GM19467 (cell line): ENCODE measurements around the gene BEND6.
A peak's percentile ranks its signal among the peaks of the same experiment; 100 is the strongest.
"Not testable (repeated sequence)": the region's sequence is repeated elsewhere in the genome, so short reads cannot be mapped to it uniquely, and the experiment has no call there.

Source experiments
- ATAC-seq: cut with Tn5 transposase; IDR thresholded peaks from one replicate; pipeline ENCODE4 v1.9.1; 2021; ENCODE audit warnings: mild to moderate bottlenecking, moderate library complexity; ENCODE audit not compliant: unreplicated experiment

Gene BEND6

DNA sequence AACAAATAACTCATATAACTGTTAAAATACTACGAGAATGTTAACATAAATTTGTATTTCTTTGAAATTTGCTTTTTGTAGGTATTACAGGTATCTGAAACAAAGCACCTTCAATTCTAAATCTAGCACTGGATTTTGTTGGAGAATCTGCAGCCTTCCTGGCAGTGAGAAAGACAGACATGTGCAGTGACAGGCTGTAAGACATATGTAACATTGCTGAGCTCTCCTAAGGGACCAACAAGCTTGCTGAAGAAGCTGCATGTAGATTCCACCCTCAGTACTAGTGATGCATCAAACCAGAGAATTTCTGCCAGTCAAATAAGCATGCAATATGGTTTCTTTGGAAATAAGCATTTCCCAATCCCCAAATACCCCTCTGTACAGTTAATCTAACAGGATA is 71.1 kb downstream of the BEND6 start:
- ATAC-seq: no peak

DNA sequence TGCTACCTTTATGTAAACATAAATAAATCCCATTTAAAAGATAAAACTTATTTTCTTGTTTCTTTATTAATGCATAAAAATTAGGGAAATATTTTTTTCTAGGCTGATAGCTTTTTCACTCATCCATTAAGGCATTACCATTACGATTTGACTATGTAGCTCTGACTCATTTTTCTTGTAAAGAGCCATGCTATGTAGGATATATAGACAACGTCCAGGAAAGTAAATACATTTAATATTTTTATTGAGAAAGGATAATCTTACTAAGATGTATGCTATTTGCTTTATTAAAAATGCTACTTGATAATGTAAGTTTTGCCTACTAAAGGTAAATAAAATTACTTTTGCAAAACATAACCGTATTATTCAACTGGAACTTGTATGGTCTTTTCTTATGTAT is 72.4 kb downstream of the BEND6 start:
- no peak for ATAC-seq

DNA sequence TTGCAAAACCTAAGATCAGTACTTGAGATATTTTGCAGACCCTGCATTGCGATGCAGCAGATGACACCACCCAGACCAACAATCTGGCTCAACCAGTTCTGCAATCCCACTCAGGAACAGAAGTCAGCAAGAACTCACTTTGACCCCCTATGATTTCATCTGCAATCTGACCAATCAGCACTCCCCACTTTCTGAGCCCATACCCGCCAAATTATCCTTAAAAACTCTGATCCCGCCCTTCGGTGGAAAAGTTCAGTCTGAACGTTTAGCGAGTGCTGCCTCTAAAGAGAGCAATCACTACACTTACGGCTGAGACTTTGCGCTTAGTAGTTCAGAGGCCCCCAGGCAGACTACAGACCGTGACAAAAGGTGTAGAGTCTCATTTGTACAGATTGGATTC is 74.3 kb downstream of the BEND6 start:
- ATAC-seq: no peak

DNA sequence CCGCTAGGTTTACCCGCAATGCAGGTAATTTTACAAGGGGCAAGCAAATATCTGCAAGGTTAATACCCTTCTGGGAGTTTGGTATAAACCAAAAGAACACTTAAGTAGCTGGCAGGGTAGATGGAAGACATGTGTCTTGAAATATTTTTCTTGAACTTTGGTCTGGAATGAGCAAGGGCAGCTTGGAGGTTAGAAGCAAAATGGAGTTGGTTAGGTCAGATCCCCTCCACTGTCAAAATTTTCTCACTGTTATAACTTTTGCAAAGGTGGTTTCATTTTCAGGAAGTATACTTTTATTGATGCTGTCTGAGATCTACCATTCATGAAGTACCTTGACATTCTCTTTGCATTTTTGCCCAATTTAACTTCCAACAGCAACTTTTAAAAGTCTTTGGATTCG is 78.3 kb downstream of the BEND6 start:
- no peak for ATAC-seq

DNA sequence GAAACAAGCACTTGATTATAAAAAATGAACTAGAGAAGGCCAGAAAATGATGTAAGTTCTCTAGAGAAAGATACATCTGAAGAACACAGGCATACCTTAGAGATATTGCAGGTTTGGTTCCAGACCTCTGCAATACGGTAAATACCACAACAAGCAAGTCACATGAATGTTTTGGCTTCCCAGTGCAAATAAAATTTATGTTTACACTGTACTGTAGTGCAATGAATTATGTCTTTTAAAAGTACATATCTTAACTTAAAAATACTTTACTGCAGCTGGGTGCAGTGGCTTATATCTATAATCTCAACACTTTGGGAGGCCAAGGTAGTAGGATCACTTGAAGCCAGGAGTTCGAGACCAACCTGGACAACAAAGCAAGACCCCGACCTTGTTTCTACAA is 80.6 kb downstream of the BEND6 start:
- ATAC-seq: no peak

DNA sequence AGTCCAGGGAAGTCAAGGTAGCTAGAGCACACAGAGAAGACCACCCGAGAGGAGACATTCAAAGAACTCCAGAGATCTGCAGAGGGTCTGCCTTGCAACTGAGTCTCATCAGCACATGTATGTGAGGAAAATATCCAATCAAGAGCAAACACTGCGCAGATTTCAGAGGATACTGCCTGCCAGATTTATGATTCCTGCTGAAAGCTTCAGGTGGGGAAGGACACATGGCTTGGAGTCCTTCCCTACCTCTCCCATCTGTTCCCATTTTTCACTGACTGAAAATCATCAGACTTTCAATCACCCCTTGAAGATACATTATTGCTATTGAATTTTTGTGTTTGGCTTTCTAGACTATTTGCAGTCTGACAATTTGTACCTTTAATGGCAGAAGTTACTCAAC is 84.0 kb downstream of the BEND6 start:
- ATAC-seq: no peak

DNA sequence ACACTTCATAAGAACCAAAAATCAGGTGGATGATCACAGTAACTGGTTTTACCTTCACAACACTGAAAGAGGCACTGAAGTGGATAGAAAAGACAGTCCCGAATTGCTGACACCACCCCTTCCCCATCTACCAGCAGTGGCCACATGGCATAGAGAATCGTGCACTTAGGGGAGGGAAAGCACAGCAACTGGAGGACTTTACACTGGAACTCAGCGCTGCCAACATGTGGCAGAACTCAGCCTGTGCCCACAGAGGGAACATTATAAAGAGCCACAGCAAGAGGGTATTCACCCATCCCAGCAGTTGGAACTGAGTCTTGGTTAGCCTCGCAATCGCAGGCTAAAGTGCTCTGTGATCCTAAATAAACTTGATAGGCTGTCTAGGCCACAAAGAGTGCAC is 85.1 kb downstream of the BEND6 start:
- ATAC-seq: no peak

DNA sequence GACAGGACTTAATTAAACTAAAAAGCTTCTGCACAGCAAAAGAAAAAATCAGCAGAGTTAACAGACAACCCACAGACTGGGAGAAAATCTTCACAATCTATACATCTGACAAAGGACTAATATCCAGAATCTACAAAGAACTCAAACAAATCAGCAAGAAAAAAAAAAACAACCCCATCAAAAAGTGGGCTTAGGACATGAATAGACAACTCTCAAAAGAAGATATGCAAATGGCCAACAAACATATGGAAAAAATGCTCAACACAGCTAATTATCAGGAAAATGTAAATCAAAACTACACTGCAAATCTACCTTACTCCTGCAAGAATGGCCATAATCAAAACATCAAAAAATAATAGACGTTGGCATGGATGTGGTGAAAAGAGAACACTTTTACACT is 89.2 kb downstream of the BEND6 start:
- not testable (repeated sequence) for ATAC-seq

DNA sequence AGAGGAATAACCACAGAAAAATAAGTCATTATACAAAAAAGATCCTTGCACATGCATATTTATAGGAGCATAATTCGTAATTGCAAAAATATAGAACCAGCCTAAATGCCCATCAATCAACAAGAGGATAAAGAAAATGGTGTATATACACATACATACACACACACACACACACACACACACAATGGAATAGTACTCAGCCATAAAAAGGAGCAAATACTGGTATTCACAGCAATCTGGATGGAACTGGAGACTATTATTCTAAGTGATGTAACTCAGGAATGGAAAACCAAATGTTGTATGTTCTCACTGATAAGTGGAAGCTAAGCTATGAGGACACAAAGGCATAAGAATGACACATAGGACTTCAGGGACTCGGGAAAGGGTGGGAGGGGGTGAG is 89.7 kb downstream of the BEND6 start:
- ATAC-seq: no peak

DNA sequence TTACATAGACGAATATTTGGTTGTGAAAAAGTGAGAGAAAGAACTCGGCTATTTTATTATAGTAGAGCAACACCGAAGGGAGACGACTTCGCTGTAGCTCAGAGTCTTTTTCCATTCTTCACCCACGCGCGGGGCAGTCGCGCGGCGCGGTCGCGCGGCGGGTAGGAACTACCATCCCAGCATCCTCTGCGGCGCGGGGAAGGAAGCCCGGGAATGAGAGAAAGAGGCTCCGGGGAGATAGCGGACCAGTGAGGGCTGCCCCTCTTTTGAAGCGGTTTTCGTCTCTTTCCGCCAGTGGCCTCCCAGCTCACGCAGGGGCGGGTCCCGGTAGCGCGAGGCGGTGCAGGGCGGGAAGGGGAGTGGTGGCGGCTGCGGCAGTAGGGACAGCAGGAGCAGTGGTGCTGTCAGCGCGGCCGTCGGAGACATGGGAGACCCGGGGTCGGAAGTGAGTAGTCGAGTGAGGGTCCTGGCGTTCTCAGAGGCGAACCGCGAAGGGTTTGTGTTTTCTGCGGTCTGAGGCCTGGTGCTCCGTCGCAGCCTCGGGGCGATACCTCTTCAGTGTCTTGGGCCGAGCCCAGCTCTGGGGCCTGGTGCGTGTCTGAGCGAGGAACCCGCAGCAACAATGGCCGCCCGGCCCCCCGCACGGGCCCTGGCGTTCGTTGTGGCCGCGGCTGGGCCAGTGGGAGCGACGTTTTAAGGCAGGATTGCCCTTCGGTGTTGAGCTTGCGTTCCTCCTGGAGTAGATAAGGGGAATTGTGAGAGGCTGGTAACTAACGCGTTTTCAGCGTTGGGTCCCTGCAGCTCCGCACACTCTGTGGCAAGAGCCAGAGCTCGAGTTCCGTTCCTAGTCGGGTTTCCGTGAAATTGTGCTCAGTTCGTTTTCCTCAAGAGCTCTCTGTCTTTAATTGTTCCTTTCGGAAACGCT is 91.7 kb downstream of the BEND6 start, which contains the start of gene KIAA1586:
Gene KIAA1586 (plus strand): TSS at position 362 of the 925 bp plus-strand sequence. CDS start 63 bp downstream, at position 425.
- peak; percentile 95 for ATAC-seq

DNA sequence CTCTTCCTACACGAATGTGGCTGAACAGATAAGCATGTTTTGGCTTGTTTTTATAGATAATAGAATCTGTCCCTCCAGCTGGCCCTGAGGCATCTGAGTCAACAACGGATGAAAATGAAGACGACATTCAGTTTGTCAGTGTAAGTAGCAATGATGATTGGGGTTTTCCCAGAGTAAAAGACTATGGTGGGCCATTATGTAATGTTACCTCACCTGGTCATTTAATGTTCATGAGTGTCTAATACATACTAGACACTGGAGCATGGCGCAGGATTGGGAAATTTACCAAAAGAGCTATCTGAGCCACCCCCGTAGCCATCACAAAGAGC is 92.3 kb downstream of the BEND6 start:
- not testable (repeated sequence) for ATAC-seq

DNA sequence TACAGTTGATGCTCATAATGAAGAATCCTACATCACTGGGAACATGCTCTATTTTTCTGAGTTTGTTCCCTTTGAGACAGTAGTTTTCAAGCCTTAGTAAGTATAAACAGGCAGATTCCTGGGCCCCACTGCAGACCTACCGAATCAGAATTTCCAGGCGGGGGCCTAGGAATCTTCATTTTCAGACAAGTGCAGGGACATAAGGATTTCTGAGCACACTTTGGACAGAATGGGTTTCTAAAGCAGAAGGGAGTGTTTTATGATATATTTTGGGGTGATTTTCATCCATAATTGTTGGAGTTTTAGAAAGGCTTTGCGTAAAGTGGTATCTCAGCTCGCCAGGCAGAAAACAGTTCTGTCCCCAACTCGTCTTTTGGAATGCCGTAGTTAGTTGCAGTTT is 93.0 kb downstream of the BEND6 start:
- not testable (repeated sequence) for ATAC-seq

DNA sequence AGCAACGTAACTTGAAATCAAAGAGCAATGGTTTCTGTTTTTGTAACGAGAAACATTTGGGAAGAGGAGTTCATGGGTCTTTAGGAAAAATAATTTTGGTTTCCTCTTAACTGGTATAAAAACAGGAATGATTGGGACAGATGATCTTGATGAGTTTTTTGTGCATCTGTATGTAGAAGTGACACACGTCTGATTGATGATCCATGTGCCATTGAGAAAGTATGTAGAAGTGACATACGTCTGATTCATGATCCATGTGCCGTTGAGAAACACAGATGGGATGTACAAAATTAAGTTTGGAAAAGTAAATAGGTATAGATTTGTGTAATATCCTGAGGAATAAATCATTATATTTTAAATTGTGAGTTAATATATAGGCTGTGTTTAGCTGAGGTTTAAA is 93.7 kb downstream of the BEND6 start:
- no peak for ATAC-seq

DNA sequence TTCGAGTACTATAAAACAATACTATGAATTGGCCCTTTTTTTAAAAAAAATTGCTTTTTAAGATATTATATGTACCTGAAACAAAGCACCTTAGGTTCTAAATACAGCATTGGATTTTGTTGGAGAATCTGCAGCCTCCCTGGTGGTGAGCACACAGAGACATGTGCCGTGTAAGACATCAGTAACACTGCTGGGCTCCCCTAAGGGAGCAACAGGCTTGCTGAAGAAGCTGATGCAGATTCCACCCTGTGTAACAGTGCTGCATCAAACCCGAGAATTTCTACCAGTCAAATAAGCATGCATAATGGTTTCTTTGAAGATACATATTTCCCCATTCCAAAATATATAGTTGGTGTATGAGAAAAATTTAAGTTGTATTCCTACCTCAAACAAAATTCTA is 108.9 kb downstream of the BEND6 start:
- ATAC-seq: no peak

DNA sequence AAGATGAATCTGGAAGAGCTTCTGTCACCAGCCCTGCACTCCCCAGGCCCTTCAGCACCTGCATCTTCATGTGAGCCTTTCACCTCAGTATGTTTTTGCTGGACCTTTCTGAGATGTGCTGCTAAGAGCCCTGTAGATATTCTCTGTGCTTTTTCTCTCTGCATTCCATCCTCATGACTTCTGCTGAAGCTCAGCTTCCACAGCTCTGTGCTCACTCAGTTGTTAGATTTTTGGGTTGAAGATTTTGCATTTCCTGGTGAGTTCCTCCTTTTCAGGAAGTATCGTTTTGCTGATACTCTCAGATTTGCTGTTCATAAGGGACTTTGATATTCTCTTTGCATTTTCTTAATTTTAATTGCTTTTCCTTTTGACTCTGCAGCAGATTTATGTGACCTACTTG is 109.9 kb downstream of the BEND6 start:
- ATAC-seq: no peak

DNA sequence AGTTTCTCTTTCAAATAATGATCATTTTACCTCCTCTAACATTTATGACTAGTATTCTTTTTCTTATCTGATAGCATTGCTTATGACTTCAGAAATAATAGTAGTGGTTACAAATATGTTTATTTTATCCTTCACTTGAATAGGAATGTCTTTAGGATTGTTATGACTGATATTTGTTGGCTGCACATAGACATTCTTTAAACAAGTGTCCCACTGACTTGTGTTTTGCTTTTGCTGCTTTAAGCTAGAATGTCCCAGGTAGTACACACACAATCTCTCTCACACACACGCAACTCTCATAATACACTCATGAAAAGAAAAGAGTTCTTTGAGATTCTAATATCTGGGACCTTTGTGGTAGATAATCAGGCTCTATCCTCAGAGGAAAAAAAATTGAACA is 113.2 kb downstream of the BEND6 start:
- ATAC-seq: no peak

DNA sequence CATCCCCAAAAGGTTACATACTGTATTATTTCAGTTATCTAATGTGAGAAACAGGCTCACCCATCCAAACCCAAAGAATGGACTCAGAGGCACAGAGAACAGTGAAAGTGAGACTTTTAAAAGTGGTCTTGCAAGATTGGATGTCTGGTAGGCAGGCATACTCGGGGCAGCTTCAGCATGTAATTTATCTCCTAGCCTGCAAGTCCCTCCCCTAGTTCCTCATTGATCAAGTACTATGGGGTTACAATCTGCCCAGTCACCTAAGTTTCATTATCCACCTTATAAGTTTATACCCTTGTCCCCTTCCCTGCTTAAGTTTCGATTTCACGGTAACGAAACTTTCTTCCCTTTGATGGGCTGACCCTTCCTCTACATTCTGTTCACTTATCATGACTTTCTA is 114.3 kb downstream of the BEND6 start:
- ATAC-seq: no peak

DNA sequence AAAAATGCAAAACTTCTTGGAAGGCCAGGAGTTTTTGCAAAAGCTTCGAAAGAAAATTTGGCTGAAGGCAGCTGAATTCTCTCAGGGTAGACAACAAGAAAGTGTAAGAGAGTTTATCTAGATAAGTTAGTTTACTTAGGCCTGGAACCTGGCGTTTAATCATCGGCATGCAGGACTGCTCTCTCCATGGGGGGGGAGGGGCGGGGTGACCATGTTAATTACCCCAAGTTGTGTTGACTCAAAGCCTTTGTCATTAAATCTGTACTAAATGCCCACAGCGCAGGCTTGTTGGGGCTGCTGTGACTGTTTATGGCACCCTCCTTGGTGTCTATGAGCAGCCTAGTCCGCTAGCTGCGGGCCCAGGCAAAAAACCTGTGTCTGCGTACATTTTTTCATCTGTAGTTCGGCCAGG is 115.0 kb downstream of the BEND6 start:
- ATAC-seq: no peak

DNA sequence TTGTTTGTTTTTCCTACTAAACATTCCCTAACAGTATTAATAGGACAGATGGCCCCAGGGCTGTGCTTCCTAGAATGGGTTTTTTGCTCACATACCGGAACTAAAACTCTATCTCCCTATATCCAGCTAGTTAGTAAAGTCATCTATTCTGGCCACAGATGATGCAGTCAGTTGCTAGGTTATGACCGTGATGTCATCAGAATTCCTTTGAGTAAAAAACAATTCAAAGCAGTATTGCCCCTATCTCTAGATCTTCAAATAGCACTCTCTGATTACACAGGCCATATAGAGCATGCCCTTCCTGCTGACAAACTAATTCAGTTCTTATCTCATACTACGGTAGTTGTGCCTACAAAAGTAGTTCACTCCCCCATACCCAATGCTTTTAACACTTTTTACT is 117.2 kb downstream of the BEND6 start:
- no peak for ATAC-seq

DNA sequence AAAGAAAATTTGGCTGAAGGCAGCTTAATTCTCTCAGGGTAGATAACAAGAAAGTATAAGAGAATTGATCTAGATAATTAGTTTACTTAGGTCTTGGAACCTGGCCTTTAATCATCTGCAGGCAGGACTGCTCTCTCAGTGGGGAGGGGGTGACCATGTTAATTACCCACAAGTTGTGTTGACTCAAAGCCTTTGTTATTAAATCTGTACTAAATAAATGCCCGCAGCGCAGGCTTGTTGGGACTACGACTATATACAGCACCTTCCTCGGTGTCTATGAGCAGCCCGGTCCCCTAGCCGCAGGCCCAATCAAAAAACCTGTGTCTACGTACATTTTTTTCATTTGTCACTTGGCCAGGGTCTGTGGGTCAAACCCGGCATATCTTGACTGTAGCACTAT is 119.5 kb downstream of the BEND6 start:
- ATAC-seq: no peak

DNA sequence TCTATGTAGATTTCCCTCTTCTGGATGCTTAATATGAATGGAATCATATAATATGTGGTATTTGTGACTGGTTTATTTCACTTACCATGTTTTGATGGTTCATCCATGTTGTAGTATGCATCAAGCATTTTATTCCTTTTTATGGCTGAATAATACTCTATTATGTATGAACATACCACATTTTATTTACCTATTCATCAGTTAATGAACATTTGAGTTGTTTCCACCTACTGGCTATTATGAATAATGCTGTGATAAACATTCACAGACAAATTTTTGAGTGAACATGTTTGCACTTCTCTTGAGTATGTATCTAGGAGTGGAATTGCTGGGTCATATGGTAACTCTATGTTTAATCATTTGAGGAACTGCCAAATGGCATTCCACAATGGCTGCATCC is 120.2 kb downstream of the BEND6 start:
- no peak for ATAC-seq
